Stimulated activated CD4-positive, alpha-beta T cell treated with anti-CD3 and anti-CD28 coated beads, Interleukin-15, amount 100 ng/mL, for 24 hours (primary cell): Measurements from ENCODE around the gene PRKAG2.

Source experiments
- DNase-seq: peaks from one replicate; pipeline ENCODE4 v3.0.0-alpha.2; 2020

Gene PRKAG2

DNA sequence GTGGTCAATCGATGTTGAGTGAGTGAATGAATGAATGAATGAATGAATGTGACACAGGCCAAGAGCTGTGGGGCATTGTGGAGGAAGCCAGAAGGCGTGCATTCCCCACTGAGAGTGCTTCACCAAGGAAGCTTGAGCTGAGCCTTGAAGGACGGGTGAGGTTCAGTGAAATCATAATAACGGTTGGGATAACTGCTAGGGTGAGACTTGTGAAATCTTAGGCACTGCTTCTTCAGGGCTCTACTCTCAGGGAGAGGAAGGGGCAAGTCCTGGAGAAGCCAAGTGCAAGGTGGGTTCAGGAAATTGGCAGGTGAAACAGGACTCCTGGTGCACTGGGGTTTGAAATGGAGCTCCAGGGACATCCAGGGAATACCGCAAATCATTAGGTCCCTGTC, 23.7 kb upstream of the PRKAG2 start:
- no peak for DNase-seq

DNA sequence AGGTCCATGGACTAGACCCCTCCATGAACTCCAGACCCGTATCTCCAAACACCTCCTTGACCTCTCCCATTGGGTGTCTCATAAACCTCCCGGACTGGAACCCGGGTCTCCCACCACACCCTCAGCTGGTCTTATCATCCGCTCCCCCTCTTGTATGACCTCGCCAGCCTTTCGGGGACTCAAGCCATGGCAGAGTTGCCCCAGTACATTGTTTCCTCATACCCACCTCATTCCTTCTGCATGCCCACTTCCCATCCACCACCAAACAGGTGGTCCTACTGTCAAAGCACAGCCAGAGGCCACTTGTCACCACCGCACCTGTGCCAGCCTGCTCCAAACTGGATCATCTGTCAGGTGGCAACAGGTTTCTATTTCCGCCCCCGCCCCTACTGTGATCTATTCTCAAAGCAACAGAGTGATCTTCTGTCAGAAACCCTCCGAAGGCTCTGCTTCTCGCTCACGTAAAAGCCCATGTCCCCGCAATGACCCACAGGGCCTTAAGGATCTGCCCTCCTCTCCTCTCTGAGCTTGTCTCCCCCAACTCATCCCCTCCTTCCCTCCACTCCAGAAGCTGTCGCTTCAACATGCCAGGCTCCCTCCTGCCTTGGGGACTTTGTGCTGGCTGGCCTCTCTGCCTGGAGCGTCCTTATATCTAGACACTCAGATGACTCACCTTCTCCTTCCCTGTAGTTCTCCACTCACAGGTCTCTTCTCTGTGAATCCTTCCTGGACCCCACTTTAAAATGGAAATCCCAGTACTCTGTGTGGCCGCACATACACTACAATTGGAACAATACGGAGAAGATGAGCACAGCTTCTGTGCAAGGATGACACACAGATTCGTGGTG, 22.8 kb upstream of the PRKAG2 start:
- no peak for DNase-seq

DNA sequence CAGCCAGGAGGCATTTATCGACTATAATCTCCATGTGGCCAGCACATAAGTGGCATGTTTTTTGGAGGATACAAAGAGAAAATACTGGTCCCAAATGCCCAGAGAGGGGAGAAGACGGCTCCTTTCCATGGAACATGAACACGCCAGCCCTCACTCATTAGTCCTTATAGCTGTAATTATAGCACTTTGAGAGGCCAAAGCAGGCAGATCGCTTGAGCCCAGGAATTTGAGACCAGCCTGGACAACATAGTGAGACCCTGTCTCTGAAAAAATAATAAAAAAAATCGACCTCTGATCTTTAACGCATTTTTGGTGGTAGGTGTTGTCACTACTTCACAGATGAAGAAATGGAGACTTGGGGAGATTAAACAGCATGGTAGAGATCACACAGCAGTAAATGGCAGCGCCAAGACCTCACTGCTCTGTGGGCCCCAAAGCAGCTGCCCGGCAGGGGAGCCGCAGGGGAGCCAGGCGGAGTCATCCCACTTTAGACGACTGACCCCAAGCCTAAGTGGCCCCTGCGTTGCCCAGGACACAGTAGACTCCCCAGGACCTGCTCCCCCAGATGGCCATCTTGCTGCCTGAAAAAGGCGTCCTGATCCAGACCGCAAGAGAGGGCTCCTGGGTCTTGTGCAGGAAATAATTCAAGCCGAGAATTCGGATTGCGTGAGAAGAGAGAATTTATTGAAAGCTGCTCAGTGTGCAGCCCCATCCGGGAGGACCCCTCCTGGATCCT, 21.2 kb upstream of the PRKAG2 start:
- DNase-seq: no peak

DNA sequence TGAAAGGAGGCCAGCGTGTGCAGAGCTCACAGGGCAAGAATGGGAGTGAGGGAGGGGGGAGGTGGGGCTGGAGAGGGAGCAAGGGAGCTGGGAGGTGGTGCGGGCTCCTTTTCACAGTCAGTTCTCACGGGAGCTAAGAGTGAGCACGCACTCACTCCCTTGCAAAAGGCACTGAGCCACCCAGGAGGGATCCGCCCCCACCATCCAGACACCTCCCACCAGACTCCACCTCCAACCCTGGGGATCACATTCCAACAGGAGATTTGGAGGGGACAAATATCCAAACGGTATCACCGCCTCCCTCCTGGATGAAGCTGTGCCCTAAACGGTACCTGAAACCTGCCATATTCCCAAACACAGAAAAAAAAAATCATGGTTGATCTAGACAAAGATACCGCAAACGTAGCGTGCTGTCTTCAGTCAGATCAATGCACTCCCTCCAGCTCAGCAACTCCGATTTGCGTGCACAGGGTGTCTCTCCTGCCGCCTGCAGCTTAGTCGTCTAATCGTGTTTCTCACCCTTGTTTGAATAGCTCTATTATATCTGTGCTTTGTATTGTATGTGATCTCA, 20.3 kb upstream of the PRKAG2 start:
- no peak for DNase-seq

DNA sequence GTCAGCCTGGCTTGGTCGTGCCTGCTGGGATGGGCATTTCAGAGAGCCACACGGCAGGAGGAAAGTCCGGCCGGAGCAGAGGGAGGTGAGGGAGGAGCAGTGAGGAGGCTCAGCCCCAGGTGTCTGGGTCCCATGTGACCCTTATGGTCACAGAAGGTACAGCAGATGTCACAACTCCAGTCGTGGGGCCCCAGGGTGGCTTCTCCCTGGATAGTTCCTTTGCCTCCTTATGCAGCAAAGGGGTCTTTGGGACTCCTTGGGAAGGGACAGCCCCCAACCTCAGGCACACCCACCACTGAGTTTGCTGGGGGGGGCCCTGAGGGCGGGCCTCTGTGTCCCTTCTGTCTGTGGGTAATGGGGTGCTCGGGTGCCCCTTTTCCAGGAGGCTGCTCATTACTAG, 19.6 kb upstream of the PRKAG2 start:
- DNase-seq: no peak

DNA sequence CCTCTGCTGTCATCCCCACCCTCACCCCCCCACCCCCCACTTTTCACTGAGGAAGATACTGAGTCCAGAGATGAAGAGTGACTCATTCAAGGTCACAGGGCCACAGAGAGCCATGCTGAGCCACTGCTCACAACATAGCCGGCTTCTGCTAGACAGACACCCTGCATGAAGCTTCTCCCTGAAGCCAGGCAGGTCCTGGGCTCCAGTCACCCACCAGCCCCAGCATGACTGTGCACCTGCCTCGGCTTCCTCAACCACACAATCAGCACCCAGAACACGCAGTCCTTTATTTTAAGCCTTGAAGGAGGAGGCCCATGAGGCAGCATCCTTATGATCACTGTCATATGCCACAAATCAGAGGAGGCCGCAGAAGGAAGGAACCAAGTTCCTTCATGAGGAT, 19.2 kb upstream of the PRKAG2 start:
- no peak for DNase-seq

DNA sequence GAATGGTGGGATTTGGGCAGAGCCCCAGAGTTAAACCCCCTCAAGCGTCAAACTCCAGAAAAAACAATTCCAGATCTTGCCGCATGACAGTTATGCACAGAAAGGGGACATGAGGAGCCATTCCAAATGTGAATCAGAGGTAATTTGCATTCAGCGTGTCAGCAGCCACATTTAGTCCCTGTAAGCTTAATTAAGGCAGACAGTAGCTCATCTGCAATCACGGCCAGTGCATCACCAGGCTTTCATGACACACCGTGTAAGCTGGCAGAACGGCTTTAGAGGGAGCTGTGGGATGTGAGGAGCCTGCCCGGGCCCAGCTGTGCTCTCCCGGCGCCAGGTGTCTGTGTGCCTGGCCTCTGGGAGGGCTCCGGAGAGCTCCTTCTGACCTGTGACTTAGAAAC, 18.7 kb upstream of the PRKAG2 start:
- DNase-seq: no peak

DNA sequence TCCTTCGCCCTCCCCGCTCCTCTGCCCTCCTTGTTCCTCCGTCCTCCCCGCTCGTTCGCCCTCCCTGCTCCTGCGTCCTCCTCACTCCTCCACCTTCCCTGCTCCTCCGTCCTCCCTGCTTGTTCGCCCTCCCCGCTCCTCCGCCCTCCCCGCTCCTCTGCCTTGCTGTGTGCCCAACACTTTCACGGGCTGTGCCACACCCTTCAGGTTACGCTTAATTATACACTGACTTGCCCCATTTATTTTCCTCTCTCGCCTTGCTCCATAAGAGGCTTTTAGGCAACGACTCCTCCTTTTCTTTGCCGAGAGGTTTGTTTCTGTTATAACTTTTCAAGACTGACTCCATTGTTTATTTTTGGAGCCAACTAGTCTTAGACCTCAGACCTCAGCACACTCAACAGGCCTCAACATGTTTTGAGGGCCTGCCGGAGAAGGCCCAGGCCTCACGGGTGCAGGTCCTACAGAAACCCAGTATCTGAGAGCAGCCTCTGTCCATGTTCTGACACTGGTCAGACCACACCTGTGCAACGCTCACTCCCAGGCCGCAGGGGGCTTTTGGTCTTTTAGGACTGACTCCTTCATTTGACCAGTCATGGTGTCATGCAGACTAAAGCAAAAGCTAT, 18.2 kb upstream of the PRKAG2 start:
- DNase-seq: no peak

DNA sequence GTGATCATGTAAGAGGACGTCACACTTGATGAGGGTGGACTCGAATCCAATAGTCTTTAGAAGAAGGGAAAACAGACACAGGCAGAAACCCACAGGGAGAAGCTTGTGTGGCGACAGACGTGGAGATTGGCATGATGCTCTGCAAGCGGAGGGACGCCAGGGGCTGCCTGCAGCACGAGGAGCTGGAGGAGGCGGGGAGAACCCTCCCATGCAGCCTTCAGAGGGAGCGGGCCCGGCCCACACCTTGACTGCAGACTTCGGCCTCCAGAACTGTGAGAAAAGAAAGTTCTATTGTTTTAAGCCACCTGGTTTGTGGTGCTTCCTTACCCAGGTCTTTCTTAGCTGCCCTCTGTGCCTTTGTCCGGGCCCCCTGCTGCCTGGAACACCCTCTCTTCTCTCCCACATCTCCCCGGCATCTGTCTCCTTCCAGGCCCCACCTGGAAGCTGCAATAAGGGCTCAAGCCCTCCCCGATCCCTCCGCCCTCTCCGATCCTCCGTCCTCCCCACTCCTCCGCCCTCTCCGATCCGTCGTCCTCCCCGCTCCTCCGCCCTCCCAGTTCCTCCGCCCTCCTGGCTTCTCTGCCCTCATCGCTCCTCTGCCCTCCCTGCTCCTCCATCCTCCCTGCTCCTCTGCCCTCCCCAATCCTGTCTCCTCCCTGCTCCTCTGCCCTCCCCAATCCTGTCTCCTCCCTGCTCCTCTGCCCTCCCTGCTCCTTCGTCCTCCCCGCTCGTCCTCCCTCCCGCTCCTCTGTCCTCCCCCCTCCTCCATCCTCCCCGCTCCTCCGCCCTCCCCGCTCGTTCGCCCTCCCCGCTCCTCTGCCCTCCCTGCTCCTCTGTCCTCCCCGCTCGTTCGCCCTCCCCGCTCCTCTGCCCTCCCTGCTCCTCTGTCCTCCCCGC, 17.4 kb upstream of the PRKAG2 start:
- DNase-seq: no peak

DNA sequence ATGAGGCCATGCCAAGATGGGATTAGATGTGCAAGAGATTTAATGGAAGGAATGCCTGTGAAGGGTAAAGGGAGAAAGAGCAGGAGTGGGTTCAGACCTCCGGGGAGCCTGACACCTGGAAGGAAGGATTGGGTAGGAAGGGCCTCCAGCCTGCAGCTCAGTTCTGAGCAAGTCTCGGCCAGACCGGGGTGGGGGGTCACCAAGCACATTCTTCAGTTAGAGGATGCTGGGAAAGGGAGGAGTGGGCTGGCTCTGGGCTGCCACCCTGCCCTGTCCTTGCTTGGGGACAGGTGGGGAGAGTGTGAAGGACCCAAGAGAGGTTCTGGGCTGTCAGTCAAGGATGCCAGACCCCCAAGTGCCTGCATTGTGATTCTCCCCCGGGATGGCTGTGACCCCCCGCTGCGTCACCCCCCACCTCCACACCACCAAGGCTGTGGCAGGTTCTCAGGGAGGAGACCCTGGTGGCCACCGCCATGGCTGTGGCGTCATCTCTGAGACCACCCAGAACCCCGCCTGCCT, 16.5 kb upstream of the PRKAG2 start:
- no peak for DNase-seq

DNA sequence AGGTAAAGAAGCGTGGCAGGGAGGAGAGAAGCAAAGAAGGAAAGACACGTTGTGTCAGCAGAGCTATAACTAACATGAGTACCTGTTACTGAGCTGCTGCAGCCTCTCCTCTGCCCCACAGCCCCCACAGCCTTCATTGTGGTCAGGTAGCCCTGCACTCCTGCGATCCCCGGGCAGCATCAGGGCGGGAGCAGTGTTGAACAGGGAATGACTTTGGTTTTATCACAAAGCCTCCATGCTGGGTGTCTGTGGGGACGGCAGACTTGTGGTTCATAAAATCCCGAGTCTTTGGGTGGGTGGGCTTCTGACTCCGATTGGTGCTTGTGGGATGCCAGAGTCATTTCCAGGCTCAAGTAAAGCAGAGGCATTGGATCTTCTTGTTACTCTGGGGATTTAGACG, 14.8 kb upstream of the PRKAG2 start:
- no peak for DNase-seq

DNA sequence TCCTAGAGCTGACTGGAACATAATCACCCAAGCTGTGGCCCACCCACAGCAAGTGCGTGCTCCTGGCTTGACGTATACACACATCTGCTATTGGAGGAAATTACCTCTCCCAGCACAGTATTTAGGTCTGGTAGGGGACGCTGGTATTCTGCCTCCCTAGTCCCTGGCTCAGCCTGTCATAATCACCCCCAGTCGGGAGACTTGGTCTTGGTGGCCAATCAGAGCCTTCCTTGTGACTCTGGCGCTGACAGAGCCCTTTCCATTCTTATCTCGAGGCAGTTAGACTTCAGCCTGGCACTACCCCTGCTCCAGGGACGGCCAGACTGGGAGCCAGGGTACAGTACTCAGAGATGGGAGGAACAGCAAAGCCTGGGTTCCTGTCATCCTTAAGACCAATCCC, 14.3 kb upstream of the PRKAG2 start:
- DNase-seq: no peak

DNA sequence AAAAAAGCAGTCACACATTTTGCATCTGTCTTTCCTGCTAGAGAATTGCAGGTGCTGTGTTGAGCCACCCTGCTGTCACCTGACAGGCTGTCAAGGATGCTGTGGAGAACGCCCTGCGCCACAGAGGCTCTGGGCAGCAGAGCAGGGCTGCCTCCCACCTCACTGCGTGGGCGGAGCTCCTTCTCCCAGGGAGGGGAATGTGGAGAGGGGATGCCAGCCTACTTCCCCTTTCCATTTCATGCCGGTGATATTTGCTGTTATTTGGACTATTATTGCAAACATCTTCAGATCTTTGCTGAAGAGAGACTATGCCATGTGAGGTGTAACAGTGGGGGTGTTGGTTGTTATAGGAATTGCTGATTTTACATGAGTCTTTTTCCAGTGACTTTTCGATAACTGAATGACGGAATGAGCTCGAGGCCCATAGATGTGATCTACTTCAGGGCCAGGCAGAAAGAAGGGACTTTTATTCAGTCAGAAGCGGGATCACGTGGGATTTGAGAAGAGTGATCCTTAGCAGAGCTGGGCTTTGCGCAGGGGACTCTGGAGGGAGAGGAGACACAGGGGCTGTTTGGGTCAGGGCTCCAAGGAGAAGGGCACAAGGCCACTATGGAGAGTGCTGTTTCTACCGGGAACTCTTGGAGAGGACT, 13.6 kb upstream of the PRKAG2 start:
- no peak for DNase-seq

DNA sequence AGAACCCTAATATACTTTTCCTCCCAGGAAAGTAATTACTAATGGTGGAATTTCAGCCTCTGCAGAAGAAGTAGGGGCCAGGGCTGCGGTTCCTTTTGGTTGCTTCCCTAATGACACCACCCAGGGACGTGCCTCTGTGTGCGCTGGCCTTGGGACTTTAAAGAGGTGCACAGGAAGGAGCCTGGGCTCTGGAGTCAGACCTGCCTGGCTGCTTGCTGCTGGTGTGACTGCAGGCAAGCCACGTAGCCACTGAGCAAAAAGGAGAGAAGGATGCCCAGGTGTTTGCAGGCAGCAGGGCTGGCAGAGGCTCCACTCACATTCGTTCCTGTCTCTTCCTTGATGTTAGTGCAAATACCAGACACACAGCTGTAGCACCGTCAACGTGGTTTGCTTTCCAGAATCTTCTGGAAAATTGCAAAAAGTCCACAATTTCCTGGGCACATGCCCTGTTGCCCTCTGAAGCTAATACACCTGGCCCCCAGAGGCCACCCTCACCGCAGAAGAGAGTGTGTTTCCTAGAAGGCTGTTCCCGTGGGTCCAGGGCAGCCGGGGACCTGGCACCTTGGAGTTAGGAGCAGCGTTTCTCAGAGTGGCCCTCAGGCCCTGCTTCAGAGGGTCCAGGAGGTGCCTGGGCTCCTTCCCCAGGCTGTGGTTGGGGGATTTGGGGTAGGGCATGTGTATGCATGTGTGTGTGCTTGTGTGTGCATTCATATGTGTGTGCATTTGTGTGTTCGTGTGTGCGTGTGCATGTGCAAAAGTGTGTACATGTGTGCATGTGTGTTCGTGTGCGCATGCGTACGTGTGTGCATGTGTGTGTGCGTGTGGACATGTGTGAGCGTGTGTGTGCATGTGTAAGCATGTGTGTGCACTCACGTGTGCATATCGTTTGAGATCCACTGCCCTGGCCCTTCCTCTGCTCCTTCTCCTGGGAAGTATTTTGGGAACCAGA, 12.8 kb upstream of the PRKAG2 start:
- no peak for DNase-seq

DNA sequence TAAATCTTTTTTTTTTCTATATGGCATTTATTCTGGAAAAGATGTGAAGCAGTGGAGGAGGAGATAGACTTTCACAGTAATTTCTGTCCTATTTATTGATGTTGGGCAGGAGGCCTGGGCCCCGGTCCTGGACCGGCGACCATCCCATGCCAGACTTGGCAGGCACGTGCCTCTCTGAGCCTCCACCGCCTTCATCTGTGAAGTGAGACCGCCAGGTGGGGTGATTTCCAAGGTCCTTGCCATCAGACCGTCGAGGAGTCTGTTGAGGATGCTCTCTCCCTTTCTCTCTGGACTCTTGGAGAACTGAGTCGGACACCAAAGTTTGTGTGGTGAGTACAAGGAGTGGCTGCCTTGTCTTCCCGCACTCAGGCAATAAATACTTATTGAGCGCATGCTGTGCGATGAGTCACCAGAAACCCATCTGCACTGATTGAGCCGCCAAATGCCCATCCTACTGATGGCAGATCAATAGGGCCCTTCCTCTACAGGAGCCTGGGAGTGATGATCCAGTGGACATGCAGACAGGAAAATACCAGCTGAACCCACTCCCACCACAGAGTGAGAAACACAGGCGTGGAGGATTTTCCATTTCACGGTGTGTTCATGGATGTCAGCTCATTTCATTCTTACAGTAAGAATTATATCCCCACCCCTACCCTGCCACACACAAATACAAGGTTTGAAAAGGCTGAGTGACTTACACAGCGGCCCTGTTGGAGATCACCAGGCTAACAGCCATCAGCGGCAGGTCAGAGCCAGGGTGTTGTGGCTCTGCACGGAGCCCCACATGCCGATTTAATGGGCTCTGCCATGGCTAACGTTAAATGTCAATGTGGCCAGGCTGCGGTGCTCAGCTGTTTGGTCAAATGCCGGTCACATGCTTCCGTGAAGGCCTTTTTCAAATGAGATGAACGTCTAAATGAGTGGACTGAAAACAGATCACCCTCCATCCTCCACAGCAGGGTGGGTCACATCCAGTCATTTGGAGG, 11.5 kb upstream of the PRKAG2 start:
- DNase-seq: no peak

DNA sequence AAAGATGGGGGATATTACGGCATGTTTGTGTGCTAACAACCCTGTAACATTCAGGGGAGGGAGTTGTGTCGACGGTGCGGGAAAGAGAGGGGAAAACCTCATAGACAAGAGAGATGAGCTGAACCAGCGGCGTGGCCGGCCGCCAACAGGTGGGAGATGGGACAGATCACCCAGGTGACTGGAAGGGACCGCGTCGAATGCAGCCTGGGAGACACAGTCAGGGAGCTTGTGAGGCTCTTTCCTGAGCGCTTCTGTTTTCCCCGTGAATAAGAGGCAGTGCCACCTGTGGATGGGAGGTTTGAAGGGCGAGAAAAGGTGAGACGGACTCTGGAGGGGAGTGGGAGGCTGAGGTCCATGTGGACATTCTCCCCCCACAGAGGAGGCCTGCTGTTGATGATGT, 9.9 kb upstream of the PRKAG2 start:
- no peak for DNase-seq

DNA sequence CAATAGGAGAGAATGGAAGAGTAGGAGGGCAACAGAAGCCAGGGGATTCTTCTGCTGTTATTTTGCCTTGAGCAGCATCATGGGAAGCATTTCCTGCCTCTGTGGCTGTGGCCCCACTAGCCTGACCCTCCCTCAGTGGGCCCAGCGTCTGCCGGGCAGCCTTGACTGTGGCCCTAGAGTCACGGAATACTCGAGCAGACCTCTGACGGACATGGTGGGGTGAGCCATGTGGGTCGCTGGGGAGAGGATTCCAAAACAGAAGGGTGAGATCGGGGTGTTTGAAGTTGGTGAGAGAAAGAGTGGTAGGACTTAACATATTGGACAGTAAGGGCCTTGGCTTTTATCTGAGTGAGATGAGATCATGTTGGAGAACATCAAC, 8.3 kb upstream of the PRKAG2 start:
- DNase-seq: no peak

DNA sequence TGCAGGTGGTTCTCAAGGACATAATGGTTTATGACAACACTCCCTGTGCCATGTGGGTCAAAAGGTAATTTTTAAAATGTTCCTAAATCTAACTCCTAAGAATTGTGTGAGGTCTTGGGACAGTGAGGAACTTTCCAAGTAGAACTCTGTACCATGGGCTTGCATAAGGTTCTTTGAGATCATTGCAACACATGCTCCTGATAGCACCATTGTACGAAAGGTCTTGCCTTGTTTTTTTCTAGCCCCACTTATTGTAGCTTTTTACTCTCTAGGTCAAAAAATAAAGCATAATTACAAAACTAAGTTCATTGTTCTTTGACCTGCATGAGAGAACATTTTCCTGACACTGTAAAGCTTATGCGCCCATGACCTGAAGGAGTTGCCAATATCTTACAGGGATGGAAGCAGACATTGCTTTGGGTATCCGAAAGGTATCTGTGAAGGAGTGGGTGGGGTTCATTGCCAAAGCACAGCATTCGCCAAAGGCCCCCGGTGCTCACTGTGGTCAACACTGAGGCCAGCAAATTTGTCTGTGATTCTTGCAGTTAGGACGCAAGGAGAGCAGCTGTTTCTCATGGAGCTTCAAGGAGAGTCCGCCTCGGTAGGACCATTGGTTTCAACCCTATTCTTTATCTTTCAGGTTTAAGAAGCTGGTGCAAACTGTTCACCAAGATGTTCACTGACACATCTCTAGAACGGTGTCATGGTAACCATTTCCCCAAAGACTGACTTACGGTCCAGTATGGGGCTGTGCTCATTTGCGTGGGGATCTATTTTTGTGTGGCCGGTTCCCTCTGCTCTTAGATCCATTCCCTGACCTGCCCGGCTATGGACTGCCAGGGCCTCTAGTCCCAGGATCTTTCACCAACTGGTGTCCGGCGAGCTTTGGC, 7.6 kb upstream of the PRKAG2 start:
- no peak for DNase-seq
